Measurements from ENCODE around the gene MANBA.

DNA sequence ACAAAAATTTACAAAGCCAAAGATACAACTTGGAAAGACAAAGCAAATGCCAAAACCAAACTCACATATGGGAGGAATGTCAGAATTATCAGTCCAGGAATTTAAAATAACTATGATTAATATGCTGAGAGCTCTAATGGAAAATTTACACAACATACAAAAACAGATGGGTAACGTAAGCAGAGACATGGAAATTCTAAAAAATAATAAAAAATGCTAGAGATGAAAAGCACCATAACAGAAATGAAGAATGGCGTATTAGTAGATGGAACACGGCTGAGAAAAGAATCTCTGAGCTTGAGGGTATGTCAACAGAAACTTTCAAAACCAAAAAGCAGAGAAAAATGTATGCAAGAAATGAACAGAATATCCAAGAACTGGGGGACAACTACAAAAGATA is 4.1 kb upstream of the MANBA start:
- no peak for TF ChIP-seq CTCF (IDR thresholded peaks at IDR 0.05)
- no peak for TF ChIP-seq POLR2A (IDR thresholded peaks at IDR 0.05)
